22Rv1 (cell line): ENCODE measurements around the gene LYL1.

Experiments used
- H3K27ac ChIP-seq: fragments of 450-650 bp; 2 replicates; pipeline ENCODE4 v1.5.1; 2017
- ZFX ChIP-seq: fragments of 450-650 bp; IDR thresholded peaks from 2 replicates; pipeline ENCODE4 v1.6.1; 2017; ENCODE audit warnings: antibody characterized with exemption, borderline replicate concordance
- TF ChIP-seq, protein P1 (sequence below): fragments of 450-650 bp; IDR thresholded peaks from 2 replicates; pipeline ENCODE4 v1.5.1; 2017; ENCODE audit warnings: mild to moderate bottlenecking

LYL1 gene

DNA sequence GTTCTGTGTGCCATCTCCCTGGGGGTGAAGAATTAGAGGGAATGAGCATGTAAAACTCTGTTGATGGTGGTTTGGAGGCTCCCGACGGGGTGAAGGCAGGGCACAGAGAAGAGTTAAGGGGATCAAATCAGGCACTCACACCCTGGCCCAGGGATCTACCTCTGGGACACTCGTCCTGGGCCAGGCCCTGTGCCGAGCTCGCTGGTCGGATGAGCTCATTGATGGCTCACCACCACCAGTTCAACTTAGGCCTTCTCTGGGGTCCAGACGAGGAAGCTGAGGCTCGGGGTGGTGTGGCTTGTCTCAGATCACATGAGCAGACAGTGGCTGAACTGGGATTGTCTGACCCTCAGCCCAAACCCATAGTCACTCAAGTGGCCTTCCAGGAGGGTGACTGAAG, 17.0 kb upstream of the LYL1 start:
- TF ChIP-seq ZFX = no peak
- TF ChIP-seq, protein P1, sequence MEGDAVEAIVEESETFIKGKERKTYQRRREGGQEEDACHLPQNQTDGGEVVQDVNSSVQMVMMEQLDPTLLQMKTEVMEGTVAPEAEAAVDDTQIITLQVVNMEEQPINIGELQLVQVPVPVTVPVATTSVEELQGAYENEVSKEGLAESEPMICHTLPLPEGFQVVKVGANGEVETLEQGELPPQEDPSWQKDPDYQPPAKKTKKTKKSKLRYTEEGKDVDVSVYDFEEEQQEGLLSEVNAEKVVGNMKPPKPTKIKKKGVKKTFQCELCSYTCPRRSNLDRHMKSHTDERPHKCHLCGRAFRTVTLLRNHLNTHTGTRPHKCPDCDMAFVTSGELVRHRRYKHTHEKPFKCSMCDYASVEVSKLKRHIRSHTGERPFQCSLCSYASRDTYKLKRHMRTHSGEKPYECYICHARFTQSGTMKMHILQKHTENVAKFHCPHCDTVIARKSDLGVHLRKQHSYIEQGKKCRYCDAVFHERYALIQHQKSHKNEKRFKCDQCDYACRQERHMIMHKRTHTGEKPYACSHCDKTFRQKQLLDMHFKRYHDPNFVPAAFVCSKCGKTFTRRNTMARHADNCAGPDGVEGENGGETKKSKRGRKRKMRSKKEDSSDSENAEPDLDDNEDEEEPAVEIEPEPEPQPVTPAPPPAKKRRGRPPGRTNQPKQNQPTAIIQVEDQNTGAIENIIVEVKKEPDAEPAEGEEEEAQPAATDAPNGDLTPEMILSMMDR = no peak
- peak overlapping the region; percentile 93 for H3K27ac ChIP-seq

GRCh38 chr19:13118424-13119193, 16.0 kb upstream of the LYL1 start:
- TF ChIP-seq, protein P1 = no peak
- TF ChIP-seq ZFX = no peak
- H3K27ac ChIP-seq = peak overlapping the region; percentile 93

DNA sequence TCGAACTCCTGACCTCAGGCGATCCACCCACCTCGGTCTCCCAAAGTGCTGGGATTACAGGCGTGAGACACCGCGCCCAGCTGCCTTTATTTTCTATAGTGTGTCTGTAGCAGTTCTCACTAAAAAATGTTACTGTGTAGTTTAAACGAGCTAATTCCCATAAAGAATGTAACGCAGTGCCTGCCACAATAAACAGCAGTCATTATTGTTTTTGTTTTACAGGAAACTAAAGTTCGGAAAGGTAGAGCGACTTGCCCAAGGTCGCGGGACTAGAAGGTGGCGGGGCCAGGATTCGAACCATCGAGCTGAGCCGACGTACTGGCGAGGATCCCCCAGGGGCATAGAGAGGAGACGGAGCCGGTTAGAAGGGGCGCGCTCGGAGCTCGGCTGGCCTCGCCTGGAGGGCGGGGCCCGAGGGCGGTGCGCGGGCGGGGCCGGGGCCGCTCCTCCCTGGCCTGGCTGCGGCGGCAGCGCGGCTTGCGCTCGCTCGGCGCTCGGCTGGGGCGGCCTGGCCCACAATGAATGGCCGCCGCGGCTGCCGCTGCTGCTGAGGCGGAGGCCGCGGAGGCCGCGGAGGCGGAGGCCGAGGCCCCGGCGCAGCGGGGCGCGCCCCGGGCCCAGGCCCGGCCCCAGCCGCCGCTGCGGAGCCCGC, 15.2 kb upstream of the LYL1 start, which contains the start of gene NACC1:
Gene NACC1 (plus strand): TSS at position 493 of the 652 bp plus-strand sequence. CDS start 16,944 bp downstream, outside the sequence.
- TF ChIP-seq, protein P1 = no peak
- TF ChIP-seq ZFX = no peak
- H3K27ac ChIP-seq = peak within 1 kb of the TSS; percentile 93

- TF ChIP-seq, protein P1 = no peak
- no peak for TF ChIP-seq ZFX
- H3K27ac ChIP-seq = peak overlapping the region; percentile 93
Observed at GRCh38 chr19:13117176-13117771, 14.6 kb upstream of the LYL1 start.

DNA sequence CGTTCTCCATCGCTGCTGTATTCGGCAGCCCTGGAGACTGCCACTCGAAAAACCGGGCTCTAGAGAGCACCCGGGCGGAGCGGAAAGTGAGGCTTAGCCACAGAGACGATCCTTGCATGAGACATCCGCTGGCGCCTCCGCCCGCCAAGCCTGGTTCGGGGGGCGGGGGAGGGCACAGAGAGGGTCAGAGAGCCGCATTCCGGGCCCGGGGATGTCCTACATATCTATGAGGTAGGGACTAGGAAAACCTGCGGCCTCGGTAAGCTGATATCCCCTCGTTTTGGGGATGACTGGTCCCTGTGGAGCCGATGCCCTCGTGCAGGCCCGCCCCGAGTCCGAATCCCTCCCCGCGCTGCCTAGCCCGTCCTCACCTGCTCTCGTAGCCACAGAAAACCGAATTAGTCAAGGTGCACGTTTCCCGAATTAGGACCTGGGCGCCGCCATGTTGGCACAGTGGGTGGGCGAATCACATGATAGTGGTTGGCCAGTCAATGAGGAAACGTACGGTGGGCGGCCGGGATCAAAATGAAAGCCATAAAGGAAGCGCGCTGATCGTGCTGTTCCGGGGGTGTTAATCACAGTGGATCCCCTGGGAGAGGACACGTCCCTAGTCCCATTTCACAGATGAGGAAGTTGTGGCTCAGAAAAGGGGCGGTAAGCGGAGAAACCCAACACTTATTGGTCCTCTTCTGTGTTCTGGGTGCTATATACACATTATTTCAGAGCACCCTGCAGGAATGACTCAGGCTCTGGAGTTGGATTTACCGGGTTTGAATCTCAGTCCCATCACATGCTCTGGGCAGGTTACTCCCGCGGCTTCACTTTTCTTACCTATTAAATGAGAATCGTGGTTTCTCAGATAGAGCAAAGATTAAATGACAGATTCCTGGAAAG, 13.9 kb upstream of the LYL1 start, which contains the start of gene TRMT1:
Gene TRMT1 (minus strand): TSS at position 459 of the 894 bp plus-strand sequence. CDS start 341 bp downstream, at position 118.
- peak within 1 kb of the TSS; percentile 93 for H3K27ac ChIP-seq
- TF ChIP-seq ZFX = no peak
- TF ChIP-seq, protein P1 = no peak

DNA sequence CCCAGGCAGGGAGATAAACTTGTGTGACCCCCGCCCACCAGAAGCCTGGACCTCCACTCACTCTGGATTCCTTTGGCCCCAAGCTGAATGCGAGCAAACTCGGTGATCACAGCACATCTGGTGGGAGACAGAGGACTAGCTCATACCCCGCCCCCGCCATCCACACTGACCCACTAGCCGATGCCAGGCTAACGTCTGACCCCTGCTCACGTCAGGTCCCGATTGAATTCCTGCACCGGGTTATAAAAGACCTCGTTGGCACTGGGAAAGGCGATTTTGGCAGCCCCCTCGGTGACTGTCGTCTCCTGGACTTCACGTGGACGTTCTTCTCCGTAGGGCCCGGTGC, 13.3 kb upstream of the LYL1 start:
- TF ChIP-seq ZFX = no peak
- H3K27ac ChIP-seq = peak overlapping the region; percentile 93

DNA sequence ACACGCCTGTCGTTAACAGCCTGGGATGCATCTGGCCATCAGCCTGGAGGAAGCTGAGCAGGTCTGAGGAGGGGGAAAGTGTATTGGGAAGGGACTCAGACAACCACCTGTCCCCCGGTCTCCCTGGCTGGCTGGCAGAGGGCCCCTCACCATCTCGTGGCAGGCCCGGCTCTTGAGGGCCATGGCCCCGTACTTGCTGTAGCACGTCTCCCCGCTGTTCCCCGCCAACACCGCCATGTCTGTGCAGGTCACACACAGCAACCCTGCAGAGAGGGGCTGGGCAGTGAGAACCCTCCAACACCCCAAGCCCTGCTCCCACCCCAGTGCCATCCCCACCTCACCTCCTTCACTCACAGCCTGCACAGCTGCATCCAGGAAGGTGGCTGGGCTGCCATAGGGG, 9.9 kb upstream of the LYL1 start:
- TF ChIP-seq, protein P1 = no peak
- TF ChIP-seq ZFX = no peak
- H3K27ac ChIP-seq = no peak overlapping the region
